Liver (tissue), 9 donors: ENCODE data around the gene KRTAP4-16. TPM values are rescaled to one million over a fixed set of nuclear protein-coding genes. Genes with fewer than 3 reads are reported as not detected.
"Not testable (repeated sequence)": the region's sequence is repeated elsewhere in the genome, so short reads cannot be mapped to it uniquely, and the experiment has no call there.

Source experiments
- DNase-seq: peaks from one replicate; pipeline ENCODE4 v3.0.0-alpha.2; 2017; ENCODE audit warnings: low spot score
- H3K27ac ChIP-seq, 2 donors: one replicate each; pipeline ENCODE4 v1.7.0; 2013; ENCODE audit warnings: inconsistent platforms in 2 of 2, low read length in 2 of 2, control low read depth in 1 of 2, low read depth in 1 of 2, mild to moderate bottlenecking in 1 of 2
- H3K27me3 ChIP-seq, 4 donors: one replicate each; pipeline versions ENCODE4 v1.6.1 to v1.7.0; 2013; ENCODE audit warnings: low read length in 3 of 4, inconsistent platforms in 1 of 4, mild to moderate bottlenecking in 1 of 4, moderate library complexity in 1 of 4; ENCODE audit not compliant: control insufficient read depth in 4 of 4, insufficient read depth in 4 of 4
- H3K36me3 ChIP-seq, 4 donors: one replicate each; pipeline versions ENCODE4 v1.6.1 to v1.7.0; 2013; ENCODE audit warnings: low read length in 3 of 4, mild to moderate bottlenecking in 3 of 4, low read depth in 1 of 4, moderate library complexity in 1 of 4; ENCODE audit not compliant: control insufficient read depth in 4 of 4, insufficient read depth in 3 of 4
- H3K4me1 ChIP-seq, 4 donors: one replicate each; pipeline versions ENCODE4 v1.6.1 to v1.7.0; 2013; ENCODE audit warnings: low read length in 3 of 4, mild to moderate bottlenecking in 3 of 4, moderate library complexity in 1 of 4; ENCODE audit not compliant: control insufficient read depth in 4 of 4, insufficient read depth in 4 of 4
- H3K4me3 ChIP-seq, 3 donors: one replicate each; pipeline versions ENCODE4 v1.6.1 to v1.7.0; 2013; ENCODE audit warnings: low read length in 3 of 3, control low read depth in 1 of 3, low read depth in 1 of 3, mild to moderate bottlenecking in 1 of 3
- H3K9ac ChIP-seq, 2 donors: one replicate each; pipeline ENCODE4 v1.7.0; 2013; ENCODE audit warnings: low read length in 2 of 2, mild to moderate bottlenecking in 2 of 2, moderate library complexity in 2 of 2, control low read depth in 1 of 2, low read depth in 1 of 2
- H3K9me3 ChIP-seq, 4 donors: one replicate each; pipeline versions ENCODE4 v1.6.1 to v1.7.0; 2013; ENCODE audit warnings: low read length in 3 of 4; ENCODE audit not compliant: control insufficient read depth in 4 of 4
- EGR1 ChIP-seq, 2 donors: IDR thresholded peaks; 2 replicates each; pipeline ENCODE4 v1.6.1; 2016 to 2018; ENCODE audit warnings: antibody characterized with exemption in 2 of 2, low read depth in 2 of 2
- FOXA1 ChIP-seq: IDR thresholded peaks from 2 replicates; pipeline ENCODE4 v1.6.1; 2016; ENCODE audit warnings: antibody characterized with exemption
- GABPA ChIP-seq, 2 donors: IDR thresholded peaks in 1 of 2; conservative IDR thresholded peaks in 1 of 2; 2 replicates each; pipeline ENCODE4 v1.6.1; 2016; ENCODE audit warnings: antibody characterized with exemption in 2 of 2, mild to moderate bottlenecking in 1 of 2, moderate library complexity in 1 of 2
- HNF4G ChIP-seq: IDR thresholded peaks from 2 replicates; pipeline ENCODE4 v1.6.1; 2016; ENCODE audit warnings: antibody characterized with exemption
- JUND ChIP-seq, 2 donors: IDR thresholded peaks; 2 replicates each; pipeline ENCODE4 v1.6.1; 2016; ENCODE audit warnings: antibody characterized with exemption in 2 of 2
- NR2F2 ChIP-seq: IDR thresholded peaks from 2 replicates; pipeline ENCODE4 v1.6.1; 2016; ENCODE audit warnings: antibody characterized with exemption
- RAD21 ChIP-seq, 2 donors: IDR thresholded peaks; 2 replicates each; pipeline ENCODE4 v1.6.1; 2016; ENCODE audit warnings: antibody characterized with exemption in 2 of 2, mild to moderate bottlenecking in 2 of 2
- RXRA ChIP-seq, 2 donors: IDR thresholded peaks; 2 replicates each; pipeline ENCODE4 v1.6.1; 2017 to 2018; ENCODE audit warnings: antibody characterized with exemption in 2 of 2, mild to moderate bottlenecking in 1 of 2
- TAF1 ChIP-seq: conservative IDR thresholded peaks from 2 replicates; pipeline ENCODE4 v1.6.1; 2016; ENCODE audit warnings: antibody characterized with exemption, mild to moderate bottlenecking
- YY1 ChIP-seq: IDR thresholded peaks from 2 replicates; pipeline ENCODE4 v1.6.1; 2016; ENCODE audit warnings: antibody characterized with exemption, mild to moderate bottlenecking
- WGBS: extraction: QIAGEN DNeasy Blood & Tissue Kit; methylation state at CpG from one replicate; pipeline ENCODE4 v1.1.7; 2013; 5-methylcytosine and 5-hydroxymethylcytosine counted together
- polyA plus RNA-seq, 2 donors: library from polyadenylated mRNA; stranded (reverse) in 1 of 2; unstranded in 1 of 2; fragments of 200-250 nt in 1 of 2; fragments of >200 nt in 1 of 2; fragmentation: Nextera tagmentation in 1 of 2; extraction: Ambion mirVana in 1 of 2; gene quantifications; one replicate each; pipeline versions ENCODE4 v1.2.1 to v1.2.3, GENCODE V29; 2013 to 2015
- total RNA-seq, 2 donors: library from RNA; depleted of rRNA; stranded (reverse); fragments of >200 nt; gene quantifications; one replicate each; pipeline ENCODE4 v1.2.3, GENCODE V29; 2014
- TF ChIP-seq, protein P1 (sequence below): IDR thresholded peaks from 2 replicates; pipeline ENCODE4 v1.6.1; 2016; ENCODE audit warnings: antibody characterized with exemption, mild to moderate bottlenecking
- TF ChIP-seq, protein P2 (sequence below): fragments of 150-350 bp; IDR thresholded peaks from 2 replicates; pipeline ENCODE4 v1.5.1; 2017; ENCODE audit warnings: improper control_type of control experiment, low read depth, low read length; ENCODE audit not compliant: missing input control
- TF ChIP-seq, protein P3 (sequence below): IDR thresholded peaks from 2 replicates; pipeline ENCODE4 v1.6.1; 2016; ENCODE audit warnings: antibody characterized with exemption
- TF ChIP-seq, protein P4 (sequence below): IDR thresholded peaks from 2 replicates; pipeline ENCODE4 v1.6.1; 2016; ENCODE audit warnings: antibody characterized with exemption
- TF ChIP-seq, protein P5 (sequence below): IDR thresholded peaks from 2 replicates; pipeline ENCODE4 v1.6.1; 2016; ENCODE audit warnings: antibody characterized with exemption
- donor health status: healthy.
- donor health status: healthy.
- donor health status: healthy.
- donor health status: healthy.
- donor health status: healthy.

Gene KRTAP4-16
- total and polyA plus RNA-seq, 4 donors = not detected

DNA sequence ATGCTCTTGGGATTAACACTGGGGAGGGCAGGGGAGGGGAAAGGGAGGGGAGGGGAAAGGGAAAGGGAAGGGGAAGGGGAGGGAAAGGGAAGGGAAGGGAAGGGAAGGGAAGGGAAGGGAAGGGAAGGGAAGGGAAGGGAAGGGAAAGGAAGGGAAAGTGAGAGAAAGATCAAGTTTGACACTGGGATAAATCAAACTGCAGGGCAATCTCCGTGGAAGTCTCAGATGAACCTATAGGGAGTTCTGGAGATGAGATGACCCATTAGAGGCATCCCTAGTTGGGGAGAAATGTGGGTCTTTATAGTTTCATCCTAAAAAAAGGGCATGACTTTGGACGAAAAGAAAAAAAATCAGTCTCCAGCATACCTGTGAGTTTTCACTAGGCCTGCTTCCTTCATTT is 19.7 kb upstream of the KRTAP4-16 start:
- DNase-seq = no peak
- no peak overlapping the region for H3K4me3 ChIP-seq
- TF ChIP-seq, protein P1, sequence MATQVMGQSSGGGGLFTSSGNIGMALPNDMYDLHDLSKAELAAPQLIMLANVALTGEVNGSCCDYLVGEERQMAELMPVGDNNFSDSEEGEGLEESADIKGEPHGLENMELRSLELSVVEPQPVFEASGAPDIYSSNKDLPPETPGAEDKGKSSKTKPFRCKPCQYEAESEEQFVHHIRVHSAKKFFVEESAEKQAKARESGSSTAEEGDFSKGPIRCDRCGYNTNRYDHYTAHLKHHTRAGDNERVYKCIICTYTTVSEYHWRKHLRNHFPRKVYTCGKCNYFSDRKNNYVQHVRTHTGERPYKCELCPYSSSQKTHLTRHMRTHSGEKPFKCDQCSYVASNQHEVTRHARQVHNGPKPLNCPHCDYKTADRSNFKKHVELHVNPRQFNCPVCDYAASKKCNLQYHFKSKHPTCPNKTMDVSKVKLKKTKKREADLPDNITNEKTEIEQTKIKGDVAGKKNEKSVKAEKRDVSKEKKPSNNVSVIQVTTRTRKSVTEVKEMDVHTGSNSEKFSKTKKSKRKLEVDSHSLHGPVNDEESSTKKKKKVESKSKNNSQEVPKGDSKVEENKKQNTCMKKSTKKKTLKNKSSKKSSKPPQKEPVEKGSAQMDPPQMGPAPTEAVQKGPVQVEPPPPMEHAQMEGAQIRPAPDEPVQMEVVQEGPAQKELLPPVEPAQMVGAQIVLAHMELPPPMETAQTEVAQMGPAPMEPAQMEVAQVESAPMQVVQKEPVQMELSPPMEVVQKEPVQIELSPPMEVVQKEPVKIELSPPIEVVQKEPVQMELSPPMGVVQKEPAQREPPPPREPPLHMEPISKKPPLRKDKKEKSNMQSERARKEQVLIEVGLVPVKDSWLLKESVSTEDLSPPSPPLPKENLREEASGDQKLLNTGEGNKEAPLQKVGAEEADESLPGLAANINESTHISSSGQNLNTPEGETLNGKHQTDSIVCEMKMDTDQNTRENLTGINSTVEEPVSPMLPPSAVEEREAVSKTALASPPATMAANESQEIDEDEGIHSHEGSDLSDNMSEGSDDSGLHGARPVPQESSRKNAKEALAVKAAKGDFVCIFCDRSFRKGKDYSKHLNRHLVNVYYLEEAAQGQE = no peak
- H3K36me3 ChIP-seq = no peaks in the 10 kb centered on the region
- H3K9me3 ChIP-seq = no peaks in the 10 kb centered on the region
- H3K27me3 ChIP-seq = no peaks in the 10 kb centered on the region
- H3K27ac ChIP-seq = no peak overlapping the region
- 83% methylated on average over 2 of the region's 2 CpGs for WGBS
- no peaks in the 10 kb centered on the region for H3K4me1 ChIP-seq
- no peak overlapping the region for H3K9ac ChIP-seq

DNA sequence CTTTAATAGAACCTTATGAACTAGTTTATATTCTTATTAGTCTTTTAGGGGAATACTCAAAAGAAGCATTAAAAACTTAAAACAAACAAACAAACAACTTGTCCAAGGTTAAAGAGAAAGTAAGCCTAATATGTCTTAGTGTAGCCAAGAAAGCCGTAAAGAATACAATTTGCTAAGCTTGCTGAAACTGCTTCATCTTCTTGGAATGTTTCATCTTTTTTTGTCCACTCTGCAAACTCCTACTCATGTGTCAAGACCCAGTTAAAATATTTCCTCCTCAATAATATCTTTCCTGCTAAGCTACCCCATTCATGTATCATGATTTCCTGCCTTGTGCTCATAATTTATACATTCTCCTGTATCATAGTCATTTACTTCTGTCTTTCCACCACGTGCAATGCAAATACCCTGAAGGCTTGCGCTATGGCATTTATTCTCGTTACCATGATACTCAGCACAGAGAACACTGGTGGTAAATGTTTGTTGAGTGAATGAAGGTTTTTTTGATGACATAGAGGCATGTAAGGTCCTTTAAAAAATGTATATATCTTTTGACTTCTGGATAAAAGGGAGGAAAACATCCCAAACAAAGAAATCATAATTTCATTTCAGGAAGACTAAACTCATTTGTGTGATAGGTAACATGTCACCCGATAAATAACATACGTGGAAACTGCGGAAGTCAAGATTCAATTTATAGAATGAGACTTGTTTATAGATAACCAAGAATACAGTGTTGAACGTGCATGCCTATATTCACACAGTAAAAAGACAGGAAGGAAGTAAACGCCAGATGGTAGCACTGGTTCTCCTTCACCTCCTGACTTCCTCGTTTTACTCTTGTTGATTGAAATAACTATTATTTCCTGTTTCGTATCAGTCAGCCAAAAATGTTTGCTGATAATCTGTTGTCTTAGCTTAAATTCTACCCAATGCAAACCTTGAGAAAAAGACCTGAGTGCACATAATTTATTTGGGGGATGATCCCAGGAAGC is 18.0 kb upstream of the KRTAP4-16 start:
- not testable (repeated sequence) for H3K9ac ChIP-seq, H3K27ac ChIP-seq, H3K27me3 ChIP-seq, DNase-seq, H3K9me3 ChIP-seq, H3K36me3 ChIP-seq, H3K4me3 ChIP-seq, H3K4me1 ChIP-seq
- 55% methylated on average over 11 of the region's 11 CpGs for WGBS

DNA sequence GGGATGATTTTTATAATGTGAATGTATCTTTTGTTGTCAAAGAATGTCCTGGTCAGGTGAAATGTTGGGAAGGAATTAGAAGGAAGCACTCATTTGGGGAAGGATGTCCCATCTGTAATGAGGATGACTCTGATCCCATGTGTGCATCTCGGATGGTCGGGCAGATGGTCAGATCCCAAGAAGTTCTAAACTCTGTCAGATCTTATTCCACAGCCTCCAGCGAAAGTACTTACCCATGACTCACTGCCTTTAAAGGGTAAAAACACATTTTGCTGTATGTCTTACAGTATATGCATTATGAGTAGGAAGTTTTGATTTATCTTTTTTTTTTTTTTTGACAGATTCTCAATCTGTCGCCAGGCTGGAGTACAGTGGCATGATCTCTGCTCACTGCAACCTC is 16.7 kb upstream of the KRTAP4-16 start:
- Histone ChIP-seq H3K4me1 (no peaks in the 10 kb centered on the region), H3K9ac (no peak overlapping the region), H3K27me3 (peaks cover 0 to 4% (median 0%) of the 10 kb centered on the region in 4 donors), H3K36me3 (no peaks in the 10 kb centered on the region), H3K27ac (no peak overlapping the region), H3K9me3 (no peaks in the 10 kb centered on the region), H3K4me3 (no peak overlapping the region)
- WGBS = 87% methylated on average over 4 of the region's 4 CpGs
- TF ChIP-seq, protein P1 = no peak
- TF ChIP-seq JUND (IDR thresholded peaks at IDR 0.05) (no peak), YY1 (no peak), GABPA (IDR thresholded peaks at IDR 0.05 in 1 of 2, conservative IDR thresholded peaks at IDR 0.05 in 1 of 2) (no peak), NR2F2 (no peak), EGR1 (IDR thresholded peaks at IDR 0.05; ENCODE audit: low read depth in 2 of 2) (no peak), TAF1 (no peak), HNF4G (no peak), RAD21 (IDR thresholded peaks at IDR 0.05) (no peak), FOXA1 (no peak), RXRA (IDR thresholded peaks at IDR 0.05) (no peak)
- TF ChIP-seq, protein P2, sequence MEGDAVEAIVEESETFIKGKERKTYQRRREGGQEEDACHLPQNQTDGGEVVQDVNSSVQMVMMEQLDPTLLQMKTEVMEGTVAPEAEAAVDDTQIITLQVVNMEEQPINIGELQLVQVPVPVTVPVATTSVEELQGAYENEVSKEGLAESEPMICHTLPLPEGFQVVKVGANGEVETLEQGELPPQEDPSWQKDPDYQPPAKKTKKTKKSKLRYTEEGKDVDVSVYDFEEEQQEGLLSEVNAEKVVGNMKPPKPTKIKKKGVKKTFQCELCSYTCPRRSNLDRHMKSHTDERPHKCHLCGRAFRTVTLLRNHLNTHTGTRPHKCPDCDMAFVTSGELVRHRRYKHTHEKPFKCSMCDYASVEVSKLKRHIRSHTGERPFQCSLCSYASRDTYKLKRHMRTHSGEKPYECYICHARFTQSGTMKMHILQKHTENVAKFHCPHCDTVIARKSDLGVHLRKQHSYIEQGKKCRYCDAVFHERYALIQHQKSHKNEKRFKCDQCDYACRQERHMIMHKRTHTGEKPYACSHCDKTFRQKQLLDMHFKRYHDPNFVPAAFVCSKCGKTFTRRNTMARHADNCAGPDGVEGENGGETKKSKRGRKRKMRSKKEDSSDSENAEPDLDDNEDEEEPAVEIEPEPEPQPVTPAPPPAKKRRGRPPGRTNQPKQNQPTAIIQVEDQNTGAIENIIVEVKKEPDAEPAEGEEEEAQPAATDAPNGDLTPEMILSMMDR = no peak
- TF ChIP-seq, protein P3, sequence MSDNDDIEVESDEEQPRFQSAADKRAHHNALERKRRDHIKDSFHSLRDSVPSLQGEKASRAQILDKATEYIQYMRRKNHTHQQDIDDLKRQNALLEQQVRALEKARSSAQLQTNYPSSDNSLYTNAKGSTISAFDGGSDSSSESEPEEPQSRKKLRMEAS = no peak
- TF ChIP-seq, protein P4, sequence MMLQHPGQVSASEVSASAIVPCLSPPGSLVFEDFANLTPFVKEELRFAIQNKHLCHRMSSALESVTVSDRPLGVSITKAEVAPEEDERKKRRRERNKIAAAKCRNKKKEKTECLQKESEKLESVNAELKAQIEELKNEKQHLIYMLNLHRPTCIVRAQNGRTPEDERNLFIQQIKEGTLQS = no peak
- TF ChIP-seq, protein P5, sequence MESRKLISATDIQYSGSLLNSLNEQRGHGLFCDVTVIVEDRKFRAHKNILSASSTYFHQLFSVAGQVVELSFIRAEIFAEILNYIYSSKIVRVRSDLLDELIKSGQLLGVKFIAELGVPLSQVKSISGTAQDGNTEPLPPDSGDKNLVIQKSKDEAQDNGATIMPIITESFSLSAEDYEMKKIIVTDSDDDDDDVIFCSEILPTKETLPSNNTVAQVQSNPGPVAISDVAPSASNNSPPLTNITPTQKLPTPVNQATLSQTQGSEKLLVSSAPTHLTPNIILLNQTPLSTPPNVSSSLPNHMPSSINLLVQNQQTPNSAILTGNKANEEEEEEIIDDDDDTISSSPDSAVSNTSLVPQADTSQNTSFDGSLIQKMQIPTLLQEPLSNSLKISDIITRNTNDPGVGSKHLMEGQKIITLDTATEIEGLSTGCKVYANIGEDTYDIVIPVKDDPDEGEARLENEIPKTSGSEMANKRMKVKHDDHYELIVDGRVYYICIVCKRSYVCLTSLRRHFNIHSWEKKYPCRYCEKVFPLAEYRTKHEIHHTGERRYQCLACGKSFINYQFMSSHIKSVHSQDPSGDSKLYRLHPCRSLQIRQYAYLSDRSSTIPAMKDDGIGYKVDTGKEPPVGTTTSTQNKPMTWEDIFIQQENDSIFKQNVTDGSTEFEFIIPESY = no peak
- no peak for DNase-seq
